NCI-H2196 treated with DMSO at 0.1 percent for 48 hours (cell line): ENCODE data around the gene DOHH.

Experiments
- DNase-seq: peaks from one replicate; lab custom pipeline; 2025; ENCODE audit not compliant: unreplicated experiment; lab: John Stamatoyannopoulos, UW

DOHH gene

GRCh38 chr19:3479834-3480215, 20.6 kb downstream of the DOHH start:
- DNase-seq = no peak

GRCh38 chr19:3479177-3479833, 21.2 kb downstream of the DOHH start:
- DNase-seq = peak; percentile 21

DNA sequence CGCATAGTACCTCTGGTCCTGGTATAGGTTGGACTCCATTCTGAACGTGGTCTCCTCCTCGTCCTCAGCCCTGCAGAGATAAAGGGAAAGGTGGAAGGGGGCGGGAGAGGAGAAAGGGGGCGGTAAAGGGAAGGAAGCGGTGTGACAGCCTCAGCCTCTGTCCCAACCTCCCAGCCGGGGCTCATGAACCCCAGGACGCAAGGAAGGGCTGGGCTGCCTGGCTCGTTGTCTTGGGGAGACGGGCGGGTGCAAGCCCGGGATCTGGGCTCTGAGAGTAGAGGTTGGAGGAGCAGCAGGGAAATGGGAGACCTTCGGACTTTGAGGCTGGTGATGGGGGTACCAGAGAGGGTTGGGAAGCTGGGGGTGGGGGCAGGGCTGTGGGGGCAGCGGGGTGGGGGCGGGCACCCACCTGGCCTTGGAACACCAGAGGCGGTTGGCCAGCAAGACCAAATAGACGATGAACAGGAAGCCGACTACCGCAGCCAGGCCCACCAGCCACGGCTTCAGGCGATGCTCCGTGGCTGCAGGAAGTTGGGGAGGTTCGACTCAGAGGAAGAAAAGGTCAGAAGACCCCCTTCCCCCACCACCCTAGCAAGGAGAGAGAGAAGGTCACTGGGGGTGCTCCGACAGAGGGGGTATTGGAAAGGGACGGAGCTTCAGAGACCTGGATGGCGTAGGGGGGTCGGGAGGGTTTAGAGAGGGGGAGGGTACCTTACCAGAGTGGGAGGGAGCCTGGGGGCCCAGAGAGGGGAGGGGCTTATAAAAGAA, 21.9 kb downstream of the DOHH start:
- no peak for DNase-seq

- no peak for DNase-seq
These were observed 22.5 kb downstream of the DOHH start for GRCh38 chr19:3477951-3478350.

DNA sequence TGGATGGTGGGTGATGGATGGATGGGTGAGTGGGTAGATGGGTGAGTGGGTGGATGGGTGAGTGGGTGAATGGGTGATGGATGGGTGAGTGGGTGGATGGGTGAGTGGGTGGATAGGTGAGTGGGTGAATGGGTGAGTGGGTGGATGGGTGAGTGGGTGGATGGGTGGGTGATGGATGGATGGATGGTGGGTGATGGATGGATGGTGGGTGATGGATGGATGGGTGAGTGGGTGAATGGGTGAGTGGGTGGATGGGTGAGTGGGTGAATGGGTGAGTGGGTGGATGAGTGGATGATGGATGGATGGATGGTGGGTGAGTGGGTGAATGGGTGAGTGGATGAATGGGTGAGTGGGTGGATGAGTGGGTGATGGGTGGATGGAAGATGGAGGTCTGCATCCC, 23.0 kb downstream of the DOHH start:
- no peak for DNase-seq

- DNase-seq = no peak
These were observed 23.6 kb downstream of the DOHH start for GRCh38 chr19:3476830-3477229.

DNA sequence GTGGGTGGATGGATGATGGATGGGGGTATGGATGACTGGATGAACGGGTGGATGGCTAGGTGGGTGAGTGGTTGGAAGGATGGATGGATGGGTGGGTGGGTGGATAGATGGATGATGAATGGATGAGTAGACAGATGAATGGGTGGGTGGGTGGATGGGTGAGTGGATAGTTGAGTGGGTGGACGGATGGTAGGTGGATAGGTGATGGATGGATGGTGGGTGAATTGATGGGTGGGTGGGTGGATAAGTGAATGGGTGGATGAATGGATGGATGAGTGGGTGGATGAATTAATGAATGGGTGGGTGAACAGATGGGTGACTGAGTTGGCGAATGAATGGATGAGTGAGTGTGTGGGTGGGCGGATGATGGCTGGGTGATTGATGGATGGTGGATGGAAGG, 25.0 kb downstream of the DOHH start:
- DNase-seq = no peak

DNA sequence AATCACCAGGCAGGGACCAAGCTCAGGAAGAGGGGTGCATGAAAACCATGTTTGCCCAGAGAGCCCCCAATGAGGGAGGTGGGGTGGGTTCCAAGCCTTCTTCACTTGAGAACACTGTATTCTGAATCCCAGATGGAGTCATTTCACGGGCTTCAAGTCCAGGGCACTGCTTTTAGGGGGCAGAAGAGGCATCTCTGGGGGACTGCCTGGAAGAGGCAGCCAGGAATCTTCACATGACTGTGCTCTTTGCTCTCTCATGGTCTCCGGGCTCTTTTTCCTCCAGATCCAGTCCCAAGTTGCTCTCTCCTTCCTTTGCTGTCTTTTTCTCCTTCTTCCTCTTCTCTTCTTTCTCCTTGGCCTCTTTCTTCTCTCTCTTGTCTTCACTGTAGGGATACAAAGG, 25.9 kb downstream of the DOHH start:
- DNase-seq = no peak

DNA sequence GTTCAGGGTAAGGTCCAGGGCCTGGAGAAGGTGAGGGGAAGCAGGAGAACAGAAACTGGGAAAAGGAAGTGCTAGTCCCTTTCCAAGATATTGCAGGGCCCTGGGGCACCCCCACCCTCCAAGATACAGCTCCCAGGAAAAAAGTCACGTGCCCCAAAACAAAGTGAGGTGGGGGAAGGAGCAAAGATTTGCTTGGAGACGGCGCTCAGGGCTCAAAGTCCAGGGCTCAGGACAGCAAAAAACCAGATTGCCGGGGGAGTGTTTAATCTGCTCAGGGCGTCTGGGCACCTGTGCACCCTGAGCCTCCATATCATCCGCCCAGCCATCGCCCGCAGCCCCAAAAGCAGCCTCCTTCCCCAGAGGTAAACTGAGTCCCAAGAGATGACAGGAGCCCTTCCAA, 26.5 kb downstream of the DOHH start:
- no peak for DNase-seq

DNA sequence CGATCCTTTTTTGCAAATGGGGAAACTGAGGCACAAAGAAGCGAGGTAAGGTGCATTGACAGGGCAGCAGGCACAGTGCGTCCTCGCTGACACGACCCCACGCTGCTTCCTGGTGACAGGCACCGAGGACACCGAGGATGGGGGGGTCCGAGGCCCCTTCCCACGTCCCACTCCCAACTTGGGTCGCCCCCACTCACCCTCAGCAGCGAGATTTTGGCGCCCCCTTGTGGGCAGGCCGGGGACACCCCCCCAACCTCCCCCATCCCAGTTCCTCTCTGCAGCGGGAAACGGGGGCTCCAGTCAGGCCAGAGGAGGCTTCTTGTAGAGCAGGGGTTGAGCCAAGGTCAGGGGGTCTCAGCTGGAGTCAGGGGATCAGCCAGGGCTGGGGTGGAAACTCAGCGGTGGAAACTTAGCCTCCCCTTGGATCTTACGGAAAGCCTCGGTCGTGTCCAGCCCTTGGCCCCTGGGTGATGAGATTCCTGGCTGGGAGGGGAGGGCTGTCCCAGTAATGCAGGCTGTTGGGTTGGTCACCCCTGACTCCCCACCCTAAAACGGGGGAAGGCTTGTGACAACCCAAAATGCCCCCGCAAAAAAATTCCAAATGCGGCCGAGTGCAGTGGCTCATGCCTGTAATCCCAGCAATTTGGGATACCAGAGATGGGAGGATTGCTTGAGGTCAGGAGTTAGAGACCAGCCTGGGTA, 28.4 kb downstream of the DOHH start:
- no peak for DNase-seq

DNA sequence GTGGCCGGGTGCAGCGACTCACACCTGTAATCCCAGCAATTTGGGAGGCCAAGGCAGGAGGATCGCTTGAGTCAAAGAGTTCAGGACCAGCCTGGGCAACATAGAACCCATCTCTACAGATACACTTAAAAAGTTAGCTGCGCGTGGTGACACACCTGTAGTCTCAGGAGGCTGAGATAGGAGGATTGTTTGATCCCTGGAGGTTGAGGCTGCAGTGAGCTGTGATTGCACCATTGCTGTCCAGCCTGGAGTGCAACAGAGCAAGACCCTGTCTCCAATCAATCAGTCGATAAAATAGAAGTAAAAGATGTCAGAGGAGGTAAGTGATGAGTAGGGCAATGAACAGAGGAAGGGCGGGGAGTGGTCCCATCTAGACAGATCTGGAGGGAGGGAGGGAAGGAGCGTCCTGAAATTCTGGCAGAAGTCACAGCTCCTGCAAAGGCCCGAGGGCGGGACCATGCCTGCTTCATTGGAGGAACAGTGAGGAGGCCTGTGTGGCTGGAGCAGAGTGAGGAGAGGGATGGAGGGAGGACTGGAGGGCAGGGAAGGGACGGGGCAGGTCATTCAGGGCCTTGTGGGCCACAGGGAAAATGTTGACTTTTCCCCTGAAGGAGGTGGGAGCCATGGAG, 29.9 kb downstream of the DOHH start:
- no peak for DNase-seq

DNA sequence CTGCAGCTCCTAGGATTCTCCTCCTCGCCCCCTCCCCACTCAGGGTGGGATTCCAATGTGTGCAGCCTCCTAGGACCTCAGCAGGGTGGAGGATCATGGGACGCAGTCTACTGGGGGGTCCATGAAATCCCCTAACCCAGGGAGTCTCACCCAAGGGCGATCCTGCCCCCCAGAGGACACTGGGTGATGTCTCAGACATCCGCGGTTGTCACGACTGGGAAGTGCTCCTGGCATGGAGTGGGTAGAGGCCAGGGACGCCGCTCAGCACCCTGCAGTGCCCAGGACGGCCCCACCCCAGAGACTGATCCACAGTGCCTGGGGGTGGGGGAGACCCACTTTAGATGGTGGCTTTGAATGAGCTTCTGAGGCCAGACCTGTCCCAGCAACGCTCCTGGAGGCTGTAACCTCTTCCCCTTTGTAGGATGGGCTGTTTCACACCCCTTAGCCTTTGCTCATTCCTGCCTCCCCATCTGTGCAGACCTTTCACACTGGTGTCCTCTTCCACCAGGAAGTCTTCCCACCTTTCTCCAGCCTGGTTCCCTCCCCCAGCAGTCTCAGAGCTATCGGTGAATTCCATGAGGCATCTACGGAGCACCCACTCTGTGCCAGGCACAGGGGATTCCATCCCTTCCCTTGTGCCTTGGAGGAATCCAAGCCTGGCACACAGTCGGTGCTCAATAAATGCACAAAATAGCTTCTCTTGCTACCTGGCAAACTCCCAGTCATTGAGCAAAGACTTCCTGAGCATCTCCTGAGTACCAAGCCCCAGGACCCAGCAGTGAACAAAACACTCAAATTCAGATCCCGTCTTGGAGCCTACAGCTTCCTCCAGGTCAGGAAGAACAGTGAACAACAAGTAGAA, 30.6 kb downstream of the DOHH start:
- no peak for DNase-seq

DNA sequence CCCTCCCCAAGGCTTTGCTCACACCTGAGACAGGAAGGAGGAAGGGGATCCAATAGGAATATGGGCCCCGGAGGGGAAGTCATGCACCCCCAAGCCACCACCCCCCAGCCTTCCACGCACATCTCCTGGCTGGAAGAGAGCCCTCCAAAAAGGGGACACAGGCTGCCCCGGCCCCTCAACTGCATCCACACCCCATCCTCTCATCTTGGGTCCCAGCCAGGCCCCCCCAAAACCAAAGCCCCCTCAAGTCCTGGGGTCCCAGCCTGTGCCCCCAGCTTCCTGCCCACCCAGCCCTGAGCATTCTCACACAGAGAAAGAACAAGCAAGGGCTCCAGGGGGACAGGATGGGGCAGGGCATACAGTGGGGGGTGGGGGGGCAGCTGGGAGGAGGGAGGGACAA, 32.3 kb downstream of the DOHH start:
- no peak for DNase-seq

DNA sequence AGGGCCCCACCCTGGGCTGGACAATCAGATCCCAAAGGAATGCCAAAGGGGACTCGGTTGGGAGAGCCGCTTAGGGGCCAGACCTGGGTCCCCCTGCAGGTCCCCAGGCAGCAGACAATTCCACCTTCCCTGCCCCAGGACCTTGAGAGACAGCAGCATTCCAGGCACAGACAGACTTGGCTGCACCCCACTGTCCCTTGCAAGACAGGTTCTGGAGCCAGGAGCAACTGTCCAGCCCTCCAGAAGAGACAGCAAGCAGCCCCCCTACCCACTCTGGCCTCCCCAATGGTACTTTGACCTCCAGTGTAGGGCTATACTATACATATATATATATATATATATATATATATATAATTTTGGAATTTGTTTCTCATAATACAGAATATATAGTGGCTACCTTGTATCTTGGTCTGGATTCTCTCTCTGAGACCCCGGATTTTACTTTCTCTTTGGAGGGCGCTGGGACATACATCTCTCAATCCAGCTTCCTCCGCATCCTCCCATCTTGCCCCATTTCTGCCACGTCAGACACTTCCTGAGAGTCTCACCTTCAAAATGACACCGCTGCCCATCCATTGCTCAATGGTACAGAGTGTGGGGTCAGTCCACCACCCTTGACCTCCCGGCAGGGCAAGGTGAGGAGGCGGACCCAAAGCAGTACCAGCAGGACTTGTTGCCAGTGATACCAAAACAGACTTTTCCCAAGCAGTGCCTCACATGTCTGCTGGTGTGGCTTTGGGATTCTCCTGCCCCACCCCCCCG, 32.9 kb downstream of the DOHH start:
- DNase-seq = no peak

GRCh38 chr19:3466635-3467034, 33.8 kb downstream of the DOHH start:
- DNase-seq = no peak

- no peak for DNase-seq
These were observed 34.9 kb downstream of the DOHH start for GRCh38 chr19:3465552-3465951.

DNA sequence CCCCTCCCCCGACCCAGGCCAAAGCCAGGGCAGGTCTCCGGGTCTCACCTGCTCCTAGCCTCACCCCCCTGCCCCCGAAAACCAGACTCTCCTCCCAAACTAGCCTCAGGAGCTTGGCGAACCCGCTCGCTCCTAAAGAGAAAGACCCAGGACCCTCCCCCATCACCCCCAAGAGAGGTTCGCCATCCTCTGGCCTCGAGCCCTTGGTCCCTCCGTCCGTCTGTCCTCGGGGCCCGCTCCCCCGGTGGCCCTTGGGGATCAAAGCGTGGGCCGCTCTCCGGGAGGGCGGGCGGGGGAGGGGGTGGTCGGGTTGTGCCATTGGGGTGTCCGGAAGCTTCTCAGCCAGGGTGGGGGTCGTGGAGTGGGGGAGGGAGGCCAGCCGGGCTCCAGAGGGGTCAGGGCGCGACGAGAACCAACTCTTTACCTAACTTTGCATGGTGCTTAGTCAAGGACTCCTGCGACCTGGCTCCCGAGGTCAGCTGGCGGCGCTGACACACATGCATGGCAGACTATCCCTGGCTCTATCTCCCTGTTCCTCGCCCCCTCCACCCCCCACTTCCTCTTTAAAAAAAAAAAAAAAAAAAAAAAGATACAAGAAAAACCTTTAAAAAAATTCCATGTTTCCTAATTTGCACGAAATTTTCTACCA, 35.8 kb downstream of the DOHH start:
- DNase-seq = no peak

GRCh38 chr19:3463714-3464586, 36.5 kb downstream of the DOHH start:
- DNase-seq = no peak
